Measurements from ENCODE around the gene GK.

GRCh38 chrX:30714138-30714537 lies 60.9 kb downstream of the GK start:
- no peak for TF ChIP-seq CTCF (IDR thresholded peaks at IDR 0.05)
- TF ChIP-seq POLR2A (IDR thresholded peaks at IDR 0.05): no peak
